GM23338 (cell line): Measurements from ENCODE around the gene DNAI1. TPM values are rescaled to one million over a fixed set of nuclear protein-coding genes. Genes with fewer than 3 reads are reported as not detected.

Experiments used
- ATAC-seq: fragments of 200-7000 bp; cut with Tn5 transposase; 3 replicates; pipeline ENCODE4 v1.9.1; 2020
- DNase-seq: peaks from one replicate; pipeline ENCODE4 v3.0.0-alpha.2; 2015; ENCODE audit warnings: low spot score
- H2AFZ ChIP-seq: fragments of 200-600 bp; sonication (generic); 2 replicates; pipeline ENCODE4 v1.8.0; 2016; ENCODE audit warnings: antibody characterized with exemption, mild to moderate bottlenecking, moderate library complexity
- H3F3A ChIP-seq: fragments of 200-600 bp; sonication (generic); replicated peaks from 2 replicates; pipeline ENCODE4 v1.8.0; 2017; ENCODE audit warnings: antibody characterized with exemption, mixed run types, low read depth
- H3K27ac ChIP-seq: fragments of 200-600 bp; sonication (generic); 2 replicates; pipeline ENCODE4 v1.6.1; 2016; ENCODE audit warnings: low read depth
- H3K27me3 ChIP-seq: fragments of 200-600 bp; sonication (generic); 2 replicates; pipeline ENCODE4 v1.8.0; 2016; ENCODE audit warnings: mild to moderate bottlenecking, mixed run types, moderate library complexity; ENCODE audit not compliant: insufficient read depth
- H3K36me3 ChIP-seq: fragments of 200-600 bp; sonication (generic); 2 replicates; pipeline ENCODE4 v1.8.0; 2016; ENCODE audit warnings: mild to moderate bottlenecking; ENCODE audit not compliant: insufficient read depth
- H3K4me1 ChIP-seq: fragments of 200-600 bp; sonication (generic); 2 replicates; pipeline ENCODE4 v1.8.0; 2016; ENCODE audit warnings: mild to moderate bottlenecking, moderate library complexity; ENCODE audit not compliant: insufficient read depth
- H3K4me2 ChIP-seq: fragments of 200-600 bp; sonication (generic); 2 replicates; pipeline ENCODE4 v1.7.1; 2017; ENCODE audit warnings: mixed run types
- H3K4me3 ChIP-seq: fragments of 200-600 bp; sonication (generic); 2 replicates; pipeline ENCODE4 v1.6.1; 2016; ENCODE audit warnings: mixed run types
- H3K79me2 ChIP-seq: fragments of 200-600 bp; sonication (generic); replicated peaks from 2 replicates; pipeline ENCODE4 v1.8.0; 2017; ENCODE audit warnings: mild to moderate bottlenecking; ENCODE audit not compliant: insufficient read depth
- H3K9me2 ChIP-seq: fragments of 200-600 bp; sonication (generic); 2 replicates; pipeline ENCODE4 v1.8.0; 2017; ENCODE audit not compliant: insufficient read depth
- H4K20me1 ChIP-seq: fragments of 200-600 bp; sonication (generic); replicated peaks from 2 replicates; pipeline ENCODE4 v1.8.0; 2017; ENCODE audit warnings: mild to moderate bottlenecking; ENCODE audit not compliant: insufficient read depth
- H3K27ac Mint-ChIP-seq: 2 replicates; pipeline ENCODE4 v1.8.0; 2020; ENCODE audit warnings: inconsistent platforms, mild to moderate bottlenecking, moderate library complexity, mixed read lengths
- H3K27me3 Mint-ChIP-seq: 3 replicates; pipeline ENCODE4 v1.8.0; 2022; ENCODE audit warnings: low read depth, mild to moderate bottlenecking, moderate library complexity, mixed read lengths, inconsistent platforms; ENCODE audit not compliant: insufficient read depth, poor library complexity
- H3K36me3 Mint-ChIP-seq: 3 replicates; pipeline ENCODE4 v1.8.0; 2021; ENCODE audit warnings: low read depth, mild to moderate bottlenecking, inconsistent platforms, moderate library complexity, mixed read lengths
- H3K4me1 Mint-ChIP-seq: 3 replicates; pipeline ENCODE4 v1.8.0; 2020; ENCODE audit warnings: mild to moderate bottlenecking, inconsistent platforms, mixed read lengths
- H3K4me3 Mint-ChIP-seq: 3 replicates; pipeline ENCODE4 v1.8.0; 2021; ENCODE audit warnings: moderate library complexity, mild to moderate bottlenecking, inconsistent platforms, mixed read lengths
- H3K9me3 Mint-ChIP-seq: 3 replicates; pipeline ENCODE4 v1.8.0; 2020; ENCODE audit warnings: moderate library complexity, mild to moderate bottlenecking, inconsistent platforms, mixed read lengths
- CREB1 ChIP-seq: fragments of 250-450 bp; sonication (Bioruptor Pico); IDR thresholded peaks from 2 replicates; pipeline ENCODE4 v1.5.0; 2020; ENCODE audit warnings: low read depth, mild to moderate bottlenecking, moderate library complexity
- EZH2 ChIP-seq: fragments of 200-600 bp; sonication (generic); IDR thresholded peaks from one replicate; pipeline ENCODE4 v1.8.0; 2017; ENCODE audit warnings: antibody characterized with exemption, mild to moderate bottlenecking, low read depth; ENCODE audit not compliant: unreplicated experiment
- EZH2phosphoT487 ChIP-seq: fragments of 200-600 bp; sonication (generic); IDR thresholded peaks from one replicate; pipeline ENCODE4 v1.8.1; 2018; ENCODE audit warnings: antibody characterized with exemption; ENCODE audit not compliant: unreplicated experiment
- JUNB ChIP-seq: IDR thresholded peaks from one replicate; pipeline ENCODE4 v1.6.1; 2016; ENCODE audit warnings: antibody characterized with exemption; ENCODE audit not compliant: unreplicated experiment
- NANOG ChIP-seq: IDR thresholded peaks from 2 replicates; pipeline ENCODE4 v1.6.1; 2016; ENCODE audit warnings: antibody characterized with exemption, borderline replicate concordance
- POLR2AphosphoS5 ChIP-seq: IDR thresholded peaks from 2 replicates; pipeline ENCODE4 v1.6.1; 2016; ENCODE audit warnings: antibody characterized with exemption, low read depth
- REST ChIP-seq: IDR thresholded peaks from one replicate; pipeline ENCODE4 v1.6.1; 2018; ENCODE audit warnings: antibody characterized with exemption; ENCODE audit not compliant: unreplicated experiment
- ZNF331 ChIP-seq: fragments of 250-450 bp; sonication (Bioruptor Pico); IDR thresholded peaks from 2 replicates; pipeline ENCODE4 v1.5.0; 2020; ENCODE audit warnings: low read depth, mild to moderate bottlenecking, moderate library complexity
- ZNF462 ChIP-seq: fragments of 250-450 bp; sonication (Bioruptor Pico); IDR thresholded peaks from 2 replicates; pipeline ENCODE4 v1.5.0; 2020; ENCODE audit warnings: mild to moderate bottlenecking, moderate library complexity
- polyA plus RNA-seq: library from polyadenylated mRNA; unstranded; fragments of >200 nt; fragmentation: Nextera tagmentation; extraction: Ambion mirVana; gene quantifications from 2 replicates; pipeline ENCODE4 v1.2.1, GENCODE V29; 2016
- total RNA-seq: library from RNA; depleted of rRNA; stranded (reverse); fragments of >200 nt; shearing (Covaris generic); gene quantifications from 2 replicates; pipeline ENCODE4 v1.2.3, GENCODE V29; 2014
- TF ChIP-seq, protein P1 (sequence below), 2 experiments: fragments of 200-600 bp in 1 of 2; sonication (generic) in 1 of 2; conservative IDR thresholded peaks; 2 replicates each; pipeline versions ENCODE4 v1.5.1 to v1.6.1; 2016 to 2017; ENCODE audit warnings: antibody characterized with exemption in 2 of 2, low read depth in 2 of 2, mild to moderate bottlenecking in 2 of 2, moderate library complexity in 1 of 2
- TF ChIP-seq, protein P2 (sequence below): IDR thresholded peaks from 2 replicates; pipeline ENCODE4 v1.6.1; 2016; ENCODE audit warnings: antibody characterized with exemption

The DNAI1 gene
- total and polyA plus RNA-seq, 2 experiments from 2014 or later = 1.0 to 1.1 TPM

- TF ChIP-seq ZNF462 (CRISPR knock-in tag) (no peak), JUNB (no peak)
Observed at GRCh38 chr9:34507556-34507955, 49.0 kb downstream of the DNAI1 start (continued).

DNA sequence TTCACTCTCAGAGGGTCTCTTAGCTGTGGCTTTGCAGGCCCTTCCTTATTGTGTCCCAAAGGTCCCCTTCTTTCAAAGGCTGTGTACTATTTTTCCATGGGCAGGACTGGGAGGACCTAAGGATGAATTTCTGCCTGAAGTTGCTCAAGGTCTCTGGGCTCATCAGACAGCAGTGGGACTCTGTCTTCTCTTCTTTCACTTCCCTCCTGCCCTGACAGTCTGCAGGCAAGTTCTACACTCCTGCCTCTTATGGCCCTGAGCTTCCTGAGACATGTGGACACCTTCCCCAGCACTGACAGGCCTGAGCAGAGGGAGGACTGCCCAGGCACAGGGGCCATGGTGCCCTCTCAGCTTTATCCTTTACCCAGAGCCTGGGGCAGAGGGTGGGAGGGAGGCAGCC lies 49.4 kb downstream of the DNAI1 start:
- H2AFZ ChIP-seq = no peak overlapping the region
- no peak overlapping the region for H3K27ac Mint-ChIP-seq
- H3K4me3 ChIP-seq = no peak overlapping the region
- peaks cover 27% of the 10 kb centered on the region for H3K4me1 ChIP-seq
- no peaks in the 10 kb centered on the region for H3F3A ChIP-seq
- peaks cover under 1% of the 10 kb centered on the region for H3K27me3 Mint-ChIP-seq
- no peaks in the 10 kb centered on the region for H3K79me2 ChIP-seq
- peaks cover 38% of the 10 kb centered on the region for H3K4me1 Mint-ChIP-seq
- no peak overlapping the region for H3K4me3 Mint-ChIP-seq
- H3K4me2 ChIP-seq = no peak overlapping the region
- H3K27me3 ChIP-seq = no peaks in the 10 kb centered on the region
- no peaks in the 10 kb centered on the region for H3K36me3 ChIP-seq
- no peaks in the 10 kb centered on the region for H3K36me3 Mint-ChIP-seq
- H4K20me1 ChIP-seq = no peaks in the 10 kb centered on the region
- 0 out of 2 replicates have a peak, but pooled peaks cover 4% of the 10 kb centered on the region for H3K9me2 ChIP-seq
- no peaks in the 10 kb centered on the region; the same call in 2 of the 3 replicates for H3K9me3 Mint-ChIP-seq
- ATAC-seq = no peak
- no peak overlapping the region for H3K27ac ChIP-seq
- DNase-seq = no peak
- TF ChIP-seq CREB1 (CRISPR knock-in tag) = no peak
- no peak for TF ChIP-seq POLR2AphosphoS5
- TF ChIP-seq ZNF331 (CRISPR knock-in tag) = no peak
- TF ChIP-seq REST = no peak
- no peak for TF ChIP-seq EZH2
- TF ChIP-seq JUNB = no peak
- TF ChIP-seq, protein P1, sequence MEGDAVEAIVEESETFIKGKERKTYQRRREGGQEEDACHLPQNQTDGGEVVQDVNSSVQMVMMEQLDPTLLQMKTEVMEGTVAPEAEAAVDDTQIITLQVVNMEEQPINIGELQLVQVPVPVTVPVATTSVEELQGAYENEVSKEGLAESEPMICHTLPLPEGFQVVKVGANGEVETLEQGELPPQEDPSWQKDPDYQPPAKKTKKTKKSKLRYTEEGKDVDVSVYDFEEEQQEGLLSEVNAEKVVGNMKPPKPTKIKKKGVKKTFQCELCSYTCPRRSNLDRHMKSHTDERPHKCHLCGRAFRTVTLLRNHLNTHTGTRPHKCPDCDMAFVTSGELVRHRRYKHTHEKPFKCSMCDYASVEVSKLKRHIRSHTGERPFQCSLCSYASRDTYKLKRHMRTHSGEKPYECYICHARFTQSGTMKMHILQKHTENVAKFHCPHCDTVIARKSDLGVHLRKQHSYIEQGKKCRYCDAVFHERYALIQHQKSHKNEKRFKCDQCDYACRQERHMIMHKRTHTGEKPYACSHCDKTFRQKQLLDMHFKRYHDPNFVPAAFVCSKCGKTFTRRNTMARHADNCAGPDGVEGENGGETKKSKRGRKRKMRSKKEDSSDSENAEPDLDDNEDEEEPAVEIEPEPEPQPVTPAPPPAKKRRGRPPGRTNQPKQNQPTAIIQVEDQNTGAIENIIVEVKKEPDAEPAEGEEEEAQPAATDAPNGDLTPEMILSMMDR (conservative IDR thresholded peaks at IDR 0.05; ENCODE audit: low read depth in 2 of 2) = no peak
- no peak for TF ChIP-seq EZH2phosphoT487
- TF ChIP-seq NANOG = no peak
- TF ChIP-seq, protein P2, sequence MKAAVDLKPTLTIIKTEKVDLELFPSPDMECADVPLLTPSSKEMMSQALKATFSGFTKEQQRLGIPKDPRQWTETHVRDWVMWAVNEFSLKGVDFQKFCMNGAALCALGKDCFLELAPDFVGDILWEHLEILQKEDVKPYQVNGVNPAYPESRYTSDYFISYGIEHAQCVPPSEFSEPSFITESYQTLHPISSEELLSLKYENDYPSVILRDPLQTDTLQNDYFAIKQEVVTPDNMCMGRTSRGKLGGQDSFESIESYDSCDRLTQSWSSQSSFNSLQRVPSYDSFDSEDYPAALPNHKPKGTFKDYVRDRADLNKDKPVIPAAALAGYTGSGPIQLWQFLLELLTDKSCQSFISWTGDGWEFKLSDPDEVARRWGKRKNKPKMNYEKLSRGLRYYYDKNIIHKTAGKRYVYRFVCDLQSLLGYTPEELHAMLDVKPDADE = no peak
